WTC11 (cell line): ENCODE data around the gene PRSS27. TPM values are rescaled to one million over a fixed set of nuclear protein-coding genes. Genes with fewer than 3 reads are reported as not detected.

Source experiments
- ATAC-seq: fragments of 200-7000 bp; cut with Tn5 transposase; 2 replicates; pipeline ENCODE4 v1.10.0; 2021; ENCODE audit warnings: mild to moderate bottlenecking, moderate library complexity
- CTCF ChIA-PET: fragments of 300-600 bp; sonication (Branson Sonifier 250); formaldehyde crosslinking; loops from one replicate; lab custom pipeline; 2021; ENCODE audit warnings: antibody characterized with exemption; lab: Charles Lee
- POLR2A ChIA-PET: fragments of 350-600 bp; sonication (Branson Sonifier 250); formaldehyde crosslinking; loops from one replicate; lab custom pipeline; 2021; ENCODE audit warnings: antibody characterized with exemption; lab: Charles Lee
- DNase-seq: peaks from one replicate; pipeline ENCODE4 v3.0.0; 2021; ENCODE audit warnings: low spot score
- H3K27ac Mint-ChIP-seq: 2 replicates; pipeline ENCODE4 v1.8.0; 2021; ENCODE audit warnings: mixed read lengths
- H3K27me3 Mint-ChIP-seq: 2 replicates; pipeline ENCODE4 v1.8.0; 2021; ENCODE audit warnings: low read depth, mild to moderate bottlenecking, moderate library complexity, mixed read lengths
- H3K36me3 Mint-ChIP-seq: 2 replicates; pipeline ENCODE4 v1.8.0; 2021; ENCODE audit warnings: mixed read lengths
- H3K4me1 Mint-ChIP-seq: 2 replicates; pipeline ENCODE4 v1.8.0; 2022; ENCODE audit warnings: mixed read lengths
- H3K4me3 Mint-ChIP-seq: 2 replicates; pipeline ENCODE4 v1.8.0; 2021; ENCODE audit warnings: mild to moderate bottlenecking, moderate library complexity, mixed read lengths
- H3K9me3 Mint-ChIP-seq: 2 replicates; pipeline ENCODE4 v1.8.0; 2021; ENCODE audit warnings: mixed read lengths
- ATF1 ChIP-seq: sonication (generic); formaldehyde crosslinking; IDR thresholded peaks from 2 replicates; pipeline ENCODE4 v1.8.1; 2023; ENCODE audit warnings: mild to moderate bottlenecking, moderate library complexity, missing genetic modification reagents
- CBFB ChIP-seq: sonication (generic); formaldehyde crosslinking; IDR thresholded peaks from 2 replicates; pipeline ENCODE4 v1.8.1; 2022; ENCODE audit warnings: mild to moderate bottlenecking, low read depth, missing genetic modification reagents
- CREM ChIP-seq: sonication (generic); formaldehyde crosslinking; IDR thresholded peaks from 2 replicates; pipeline ENCODE4 v1.8.1; 2022; ENCODE audit warnings: mild to moderate bottlenecking, missing genetic modification reagents, moderate library complexity
- GRHL2 ChIP-seq: fragments of 250-450 bp; sonication (Bioruptor Pico); IDR thresholded peaks from 2 replicates; pipeline ENCODE4 v1.8.0; 2022; ENCODE audit warnings: mild to moderate bottlenecking, moderate library complexity; ENCODE audit not compliant: insufficient replicate concordance, severe bottlenecking
- NFATC4 ChIP-seq: fragments of 250-450 bp; sonication (Bioruptor Pico); IDR thresholded peaks from 2 replicates; pipeline ENCODE4 v1.9.0; 2021; ENCODE audit warnings: mild to moderate bottlenecking
- NFYB ChIP-seq: sonication (generic); formaldehyde crosslinking; conservative IDR thresholded peaks from 2 replicates; pipeline ENCODE4 v1.8.0; 2022; ENCODE audit warnings: low read depth, missing genetic modification reagents
- OVOL2 ChIP-seq: fragments of 250-450 bp; sonication (Bioruptor Pico); IDR thresholded peaks from 2 replicates; pipeline ENCODE4 v1.9.0; 2021; ENCODE audit warnings: mild to moderate bottlenecking, borderline replicate concordance
- SOX15 ChIP-seq: fragments of 250-450 bp; sonication (Bioruptor Pico); IDR thresholded peaks from 2 replicates; pipeline ENCODE4 v1.9.0; 2021; ENCODE audit warnings: mild to moderate bottlenecking
- ZNF138 ChIP-seq: sonication (generic); formaldehyde crosslinking; conservative IDR thresholded peaks from 2 replicates; pipeline ENCODE4 v1.8.1; 2022; ENCODE audit warnings: mild to moderate bottlenecking, moderate library complexity, missing genetic modification reagents
- ZNF317 ChIP-seq: sonication (generic); formaldehyde crosslinking; IDR thresholded peaks from 2 replicates; pipeline ENCODE4 v1.8.1; 2023; ENCODE audit warnings: low read depth, mild to moderate bottlenecking, moderate library complexity, missing genetic modification reagents, borderline replicate concordance
- ZNF423 ChIP-seq: fragments of 250-450 bp; sonication (Bioruptor Pico); IDR thresholded peaks from 2 replicates; pipeline ENCODE4 v2.1.2; 2022; ENCODE audit warnings: mild to moderate bottlenecking, moderate library complexity
- total RNA-seq: library from RNA; stranded (reverse); gene quantifications from 3 replicates; pipeline ENCODE4 v1.2.3, GENCODE V29; 2021
- TF ChIP-seq, protein P1 (sequence below): fragments of 250-450 bp; sonication (Bioruptor Pico); IDR thresholded peaks from 2 replicates; pipeline ENCODE4 v1.9.0; 2021; ENCODE audit warnings: moderate library complexity, mild to moderate bottlenecking, inconsistent platforms, borderline replicate concordance
- TF ChIP-seq, protein P2 (sequence below): sonication (generic); formaldehyde crosslinking; IDR thresholded peaks from 2 replicates; pipeline ENCODE4 v1.8.0; 2023; ENCODE audit warnings: missing genetic modification reagents
- TF ChIP-seq, protein P3 (sequence below): sonication (generic); formaldehyde crosslinking; IDR thresholded peaks from 2 replicates; pipeline ENCODE4 v1.8.1; 2022; ENCODE audit warnings: missing genetic modification reagents, borderline replicate concordance
- TF ChIP-seq, protein P4 (sequence below): sonication (generic); formaldehyde crosslinking; IDR thresholded peaks from 2 replicates; pipeline ENCODE4 v1.8.1; 2022; ENCODE audit warnings: mild to moderate bottlenecking, missing genetic modification reagents, moderate library complexity, borderline replicate concordance
- TF ChIP-seq, protein P5 (sequence below): sonication (generic); formaldehyde crosslinking; IDR thresholded peaks from 2 replicates; pipeline ENCODE4 v1.8.1; 2022; ENCODE audit warnings: low read depth, missing genetic modification reagents, borderline replicate concordance
- TF ChIP-seq, protein P6 (sequence below): sonication (generic); formaldehyde crosslinking; IDR thresholded peaks from 2 replicates; pipeline ENCODE4 v1.8.1; 2023; ENCODE audit warnings: mild to moderate bottlenecking, missing genetic modification reagents, borderline replicate concordance

The PRSS27 gene
- total RNA-seq, 1 experiment from 2014 or later: 5.1 TPM

DNA sequence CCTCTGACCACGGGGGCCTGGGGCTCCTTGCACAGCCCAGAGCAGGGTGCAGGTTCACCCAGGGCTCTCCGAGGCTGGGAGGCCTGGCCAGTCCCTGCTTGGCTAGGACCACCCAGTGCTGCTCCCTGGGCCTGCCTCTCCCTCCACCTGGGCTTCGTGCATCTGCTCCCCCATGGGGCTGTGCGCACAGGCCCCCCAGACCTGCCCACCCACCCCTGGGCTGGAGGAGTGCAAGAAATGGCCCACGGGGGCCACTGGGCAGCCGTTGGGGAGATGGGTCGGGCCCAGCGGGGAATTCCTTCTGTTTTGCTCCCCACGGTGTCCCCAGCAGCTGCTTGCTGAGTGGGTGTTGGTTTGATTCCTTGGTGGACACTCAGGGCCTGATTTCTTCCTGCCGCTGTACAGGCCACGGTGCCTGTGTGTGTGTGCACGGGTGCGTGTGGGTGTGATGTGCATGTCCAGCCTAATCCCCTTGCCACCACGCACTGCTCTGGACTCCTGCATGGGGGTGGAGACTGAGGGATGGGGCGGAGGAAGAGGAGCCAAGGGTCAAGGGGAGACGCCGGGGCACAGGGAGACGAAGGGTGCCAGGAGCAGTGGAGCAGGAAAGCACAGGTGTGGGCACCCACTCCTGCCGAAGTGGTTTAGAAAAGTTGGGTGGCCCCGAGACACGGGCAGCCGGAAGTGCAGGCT lies 8.5 kb downstream of the PRSS27 start:
- Mint-ChIP-seq H3K4me1 (peaks cover 3% of the 10 kb centered on the region; the same call in 1 of the 2 replicates), H3K27ac (no peak overlapping the region), H3K9me3 (no peaks in the 10 kb centered on the region), H3K27me3 (no peaks in the 10 kb centered on the region), H3K36me3 (peaks cover 10% of the 10 kb centered on the region), H3K4me3 (no peak overlapping the region)
- DNase-seq: no peak
- ChIA-PET CTCF (interaction anchor here (0.6 kb wide), 1 partner anchor 333 kb away, joined by 3 read pairs; no protein-coding TSS in a partner anchor), POLR2A (no interaction called here)
- no peak for TF ChIP-seq ZNF423 (CRISPR knock-in tag)
- TF ChIP-seq ATF1 (CRISPR knock-in tag): no peak
- no peak for TF ChIP-seq CBFB (CRISPR knock-in tag)
- TF ChIP-seq, protein P1, sequence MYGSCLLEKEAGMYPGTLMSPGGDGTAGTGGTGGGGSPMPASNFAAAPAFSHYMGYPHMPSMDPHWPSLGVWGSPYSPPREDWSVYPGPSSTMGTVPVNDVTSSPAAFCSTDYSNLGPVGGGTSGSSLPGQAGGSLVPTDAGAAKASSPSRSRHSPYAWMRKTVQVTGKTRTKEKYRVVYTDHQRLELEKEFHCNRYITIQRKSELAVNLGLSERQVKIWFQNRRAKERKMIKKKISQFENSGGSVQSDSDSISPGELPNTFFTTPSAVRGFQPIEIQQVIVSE (CRISPR knock-in tag): no peak
- no peak for TF ChIP-seq NFYB (CRISPR knock-in tag)
- no peak for TF ChIP-seq NFATC4 (CRISPR knock-in tag)
- TF ChIP-seq, protein P2, sequence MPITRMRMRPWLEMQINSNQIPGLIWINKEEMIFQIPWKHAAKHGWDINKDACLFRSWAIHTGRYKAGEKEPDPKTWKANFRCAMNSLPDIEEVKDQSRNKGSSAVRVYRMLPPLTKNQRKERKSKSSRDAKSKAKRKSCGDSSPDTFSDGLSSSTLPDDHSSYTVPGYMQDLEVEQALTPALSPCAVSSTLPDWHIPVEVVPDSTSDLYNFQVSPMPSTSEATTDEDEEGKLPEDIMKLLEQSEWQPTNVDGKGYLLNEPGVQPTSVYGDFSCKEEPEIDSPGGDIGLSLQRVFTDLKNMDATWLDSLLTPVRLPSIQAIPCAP (CRISPR knock-in tag): no peak
- TF ChIP-seq GRHL2 (CRISPR knock-in tag): no peak
- no peak for TF ChIP-seq ZNF317 (CRISPR knock-in tag)
- TF ChIP-seq, protein P3, sequence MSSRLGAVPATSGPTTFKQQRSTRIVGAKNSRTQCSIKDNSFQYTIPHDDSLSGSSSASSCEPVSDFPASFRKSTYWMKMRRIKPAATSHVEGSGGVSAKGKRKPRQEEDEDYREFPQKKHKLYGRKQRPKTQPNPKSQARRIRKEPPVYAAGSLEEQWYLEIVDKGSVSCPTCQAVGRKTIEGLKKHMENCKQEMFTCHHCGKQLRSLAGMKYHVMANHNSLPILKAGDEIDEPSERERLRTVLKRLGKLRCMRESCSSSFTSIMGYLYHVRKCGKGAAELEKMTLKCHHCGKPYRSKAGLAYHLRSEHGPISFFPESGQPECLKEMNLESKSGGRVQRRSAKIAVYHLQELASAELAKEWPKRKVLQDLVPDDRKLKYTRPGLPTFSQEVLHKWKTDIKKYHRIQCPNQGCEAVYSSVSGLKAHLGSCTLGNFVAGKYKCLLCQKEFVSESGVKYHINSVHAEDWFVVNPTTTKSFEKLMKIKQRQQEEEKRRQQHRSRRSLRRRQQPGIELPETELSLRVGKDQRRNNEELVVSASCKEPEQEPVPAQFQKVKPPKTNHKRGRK (CRISPR knock-in tag): no peak
- no peak for TF ChIP-seq OVOL2
- TF ChIP-seq ZNF138 (CRISPR knock-in tag): no peak
- TF ChIP-seq, protein P4, sequence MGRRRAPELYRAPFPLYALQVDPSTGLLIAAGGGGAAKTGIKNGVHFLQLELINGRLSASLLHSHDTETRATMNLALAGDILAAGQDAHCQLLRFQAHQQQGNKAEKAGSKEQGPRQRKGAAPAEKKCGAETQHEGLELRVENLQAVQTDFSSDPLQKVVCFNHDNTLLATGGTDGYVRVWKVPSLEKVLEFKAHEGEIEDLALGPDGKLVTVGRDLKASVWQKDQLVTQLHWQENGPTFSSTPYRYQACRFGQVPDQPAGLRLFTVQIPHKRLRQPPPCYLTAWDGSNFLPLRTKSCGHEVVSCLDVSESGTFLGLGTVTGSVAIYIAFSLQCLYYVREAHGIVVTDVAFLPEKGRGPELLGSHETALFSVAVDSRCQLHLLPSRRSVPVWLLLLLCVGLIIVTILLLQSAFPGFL (CRISPR knock-in tag): no peak
- no peak for TF ChIP-seq SOX15 (CRISPR knock-in tag)
- TF ChIP-seq, protein P5, sequence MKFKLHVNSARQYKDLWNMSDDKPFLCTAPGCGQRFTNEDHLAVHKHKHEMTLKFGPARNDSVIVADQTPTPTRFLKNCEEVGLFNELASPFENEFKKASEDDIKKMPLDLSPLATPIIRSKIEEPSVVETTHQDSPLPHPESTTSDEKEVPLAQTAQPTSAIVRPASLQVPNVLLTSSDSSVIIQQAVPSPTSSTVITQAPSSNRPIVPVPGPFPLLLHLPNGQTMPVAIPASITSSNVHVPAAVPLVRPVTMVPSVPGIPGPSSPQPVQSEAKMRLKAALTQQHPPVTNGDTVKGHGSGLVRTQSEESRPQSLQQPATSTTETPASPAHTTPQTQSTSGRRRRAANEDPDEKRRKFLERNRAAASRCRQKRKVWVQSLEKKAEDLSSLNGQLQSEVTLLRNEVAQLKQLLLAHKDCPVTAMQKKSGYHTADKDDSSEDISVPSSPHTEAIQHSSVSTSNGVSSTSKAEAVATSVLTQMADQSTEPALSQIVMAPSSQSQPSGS (CRISPR knock-in tag): no peak
- TF ChIP-seq CREM: no peak
- TF ChIP-seq, protein P6, sequence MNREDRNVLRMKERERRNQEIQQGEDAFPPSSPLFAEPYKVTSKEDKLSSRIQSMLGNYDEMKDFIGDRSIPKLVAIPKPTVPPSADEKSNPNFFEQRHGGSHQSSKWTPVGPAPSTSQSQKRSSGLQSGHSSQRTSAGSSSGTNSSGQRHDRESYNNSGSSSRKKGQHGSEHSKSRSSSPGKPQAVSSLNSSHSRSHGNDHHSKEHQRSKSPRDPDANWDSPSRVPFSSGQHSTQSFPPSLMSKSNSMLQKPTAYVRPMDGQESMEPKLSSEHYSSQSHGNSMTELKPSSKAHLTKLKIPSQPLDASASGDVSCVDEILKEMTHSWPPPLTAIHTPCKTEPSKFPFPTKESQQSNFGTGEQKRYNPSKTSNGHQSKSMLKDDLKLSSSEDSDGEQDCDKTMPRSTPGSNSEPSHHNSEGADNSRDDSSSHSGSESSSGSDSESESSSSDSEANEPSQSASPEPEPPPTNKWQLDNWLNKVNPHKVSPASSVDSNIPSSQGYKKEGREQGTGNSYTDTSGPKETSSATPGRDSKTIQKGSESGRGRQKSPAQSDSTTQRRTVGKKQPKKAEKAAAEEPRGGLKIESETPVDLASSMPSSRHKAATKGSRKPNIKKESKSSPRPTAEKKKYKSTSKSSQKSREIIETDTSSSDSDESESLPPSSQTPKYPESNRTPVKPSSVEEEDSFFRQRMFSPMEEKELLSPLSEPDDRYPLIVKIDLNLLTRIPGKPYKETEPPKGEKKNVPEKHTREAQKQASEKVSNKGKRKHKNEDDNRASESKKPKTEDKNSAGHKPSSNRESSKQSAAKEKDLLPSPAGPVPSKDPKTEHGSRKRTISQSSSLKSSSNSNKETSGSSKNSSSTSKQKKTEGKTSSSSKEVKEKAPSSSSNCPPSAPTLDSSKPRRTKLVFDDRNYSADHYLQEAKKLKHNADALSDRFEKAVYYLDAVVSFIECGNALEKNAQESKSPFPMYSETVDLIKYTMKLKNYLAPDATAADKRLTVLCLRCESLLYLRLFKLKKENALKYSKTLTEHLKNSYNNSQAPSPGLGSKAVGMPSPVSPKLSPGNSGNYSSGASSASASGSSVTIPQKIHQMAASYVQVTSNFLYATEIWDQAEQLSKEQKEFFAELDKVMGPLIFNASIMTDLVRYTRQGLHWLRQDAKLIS (CRISPR knock-in tag): no peak
- no peak for ATAC-seq
